NCI-H128 (cell line): Measurements from ENCODE around the gene POLR2A.
"Not testable (repeated sequence)": the region's sequence is repeated elsewhere in the genome, so short reads cannot be mapped to it uniquely, and the experiment has no call there.

Experiments used
- DNase-seq: peaks from one replicate; lab custom pipeline; 2025; ENCODE audit not compliant: unreplicated experiment; lab: John Stamatoyannopoulos, UW

Gene POLR2A

DNA sequence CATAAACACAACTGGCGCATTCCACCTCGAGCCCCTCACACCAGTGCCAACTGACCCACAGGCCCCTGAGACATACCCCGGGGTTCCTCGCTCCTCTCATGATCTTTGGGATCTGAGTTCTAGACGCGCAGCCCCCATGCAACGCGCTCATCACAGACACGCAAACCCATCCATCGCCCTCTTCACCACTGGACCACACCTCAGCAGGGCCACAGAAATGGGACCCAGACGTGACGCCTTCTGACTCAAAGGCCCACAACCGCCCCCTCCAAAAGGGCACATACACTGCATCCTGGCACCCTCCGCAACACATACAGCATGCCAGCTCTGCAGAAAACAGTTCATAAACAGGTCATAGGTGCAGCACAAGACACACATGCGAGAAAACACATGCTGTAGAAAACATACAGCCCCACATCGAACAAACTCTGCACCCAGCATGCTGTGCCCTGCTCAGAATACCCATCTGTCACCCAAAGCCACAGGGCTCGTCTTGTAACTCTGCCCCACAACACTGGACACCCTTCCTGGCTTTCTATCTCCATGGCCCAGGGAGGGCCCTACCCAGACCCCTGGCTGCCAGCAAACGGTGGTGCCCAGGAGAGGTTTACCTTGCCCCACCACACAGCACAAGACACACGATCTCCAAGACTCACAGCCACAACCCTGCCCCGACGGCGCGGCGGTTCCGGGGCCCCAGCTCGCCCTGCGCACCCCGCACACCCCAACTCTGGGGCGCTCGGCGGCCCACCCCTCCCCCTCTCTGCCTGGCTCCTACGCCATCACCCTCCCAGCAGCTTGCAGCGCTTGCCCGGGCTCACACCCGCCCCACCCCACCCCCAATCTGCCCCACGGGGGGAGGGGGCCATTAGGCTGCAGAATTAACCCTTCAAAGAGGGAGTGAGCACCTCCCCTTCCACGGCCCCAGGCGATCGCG lies 5.6 kb upstream of the POLR2A start:
- no peak for DNase-seq

- no peak for DNase-seq
Measured at GRCh38 chr17:7479213-7480088, 4.7 kb upstream of the POLR2A start, which contains the start of gene ZBTB4. TSS of gene ZBTB4 (minus strand) at chr17:7479631. CDS start at chr17:7466801, 12,830 bp downstream.

DNA sequence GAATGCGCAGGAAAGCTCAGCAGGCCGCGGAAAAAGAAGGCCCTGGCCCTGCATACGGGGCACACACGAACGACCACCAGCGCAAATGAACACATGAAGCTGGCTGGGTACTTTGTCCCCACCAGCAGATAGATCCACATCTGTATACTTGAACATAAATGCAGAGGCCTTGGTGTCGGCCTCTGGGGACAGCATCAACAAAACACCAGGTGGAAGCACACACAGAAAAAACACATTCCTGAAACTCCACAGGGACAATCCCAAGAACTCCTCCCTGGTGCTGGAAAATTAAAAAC lies 4.1 kb upstream of the POLR2A start:
- DNase-seq, result no peak

DNA sequence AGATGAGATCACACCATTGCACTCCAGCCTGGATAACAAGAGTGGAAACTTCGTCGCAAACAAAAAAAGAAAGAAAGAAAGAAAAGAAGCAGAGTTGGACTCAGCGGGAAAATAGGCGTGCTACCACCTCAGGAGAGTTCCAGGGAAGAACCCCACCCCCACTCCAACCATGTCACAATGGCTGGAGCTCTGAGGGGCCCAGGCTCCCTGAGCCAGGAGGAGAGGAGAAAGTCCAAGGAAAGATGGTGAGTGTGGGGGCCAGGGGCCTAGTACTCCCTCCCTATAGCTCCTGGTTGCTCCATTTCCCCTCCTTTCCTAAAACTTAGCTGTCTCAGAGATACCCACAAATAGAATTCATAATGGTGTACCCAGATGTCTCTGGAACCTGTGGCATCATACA lies 2.9 kb upstream of the POLR2A start, which contains the start of gene SLC35G6:
Gene SLC35G6, plus strand, starts transcription at position 172 of the 400 bp plus-strand sequence. Its CDS starts 71 bp downstream, at position 243.
- not testable (repeated sequence) for DNase-seq

GRCh38 chr17:7481842-7482741 lies 2.1 kb upstream of the POLR2A start:
- not testable (repeated sequence) for DNase-seq

DNA sequence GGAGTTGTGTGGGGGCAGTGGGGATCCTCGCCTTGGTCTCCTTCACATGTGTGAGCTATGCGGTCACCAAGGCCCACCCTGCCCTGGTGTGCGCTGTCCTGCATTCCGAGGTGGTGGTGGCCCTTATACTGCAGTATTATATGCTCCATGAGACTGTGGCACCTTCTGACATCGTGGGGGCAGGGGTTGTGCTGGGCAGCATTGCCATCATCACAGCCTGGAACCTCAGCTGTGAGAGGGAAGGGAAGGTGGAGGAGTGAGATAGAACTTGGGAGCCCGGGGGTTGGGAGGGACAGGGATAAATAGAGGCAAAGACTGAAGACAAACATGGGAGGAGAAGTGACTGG lies 1.5 kb upstream of the POLR2A start:
- DNase-seq, result not testable (repeated sequence)

GRCh38 chr17:7483255-7484066 lies 705 bp upstream of the POLR2A start:
- DNase-seq, result peak; percentile 62

DNA sequence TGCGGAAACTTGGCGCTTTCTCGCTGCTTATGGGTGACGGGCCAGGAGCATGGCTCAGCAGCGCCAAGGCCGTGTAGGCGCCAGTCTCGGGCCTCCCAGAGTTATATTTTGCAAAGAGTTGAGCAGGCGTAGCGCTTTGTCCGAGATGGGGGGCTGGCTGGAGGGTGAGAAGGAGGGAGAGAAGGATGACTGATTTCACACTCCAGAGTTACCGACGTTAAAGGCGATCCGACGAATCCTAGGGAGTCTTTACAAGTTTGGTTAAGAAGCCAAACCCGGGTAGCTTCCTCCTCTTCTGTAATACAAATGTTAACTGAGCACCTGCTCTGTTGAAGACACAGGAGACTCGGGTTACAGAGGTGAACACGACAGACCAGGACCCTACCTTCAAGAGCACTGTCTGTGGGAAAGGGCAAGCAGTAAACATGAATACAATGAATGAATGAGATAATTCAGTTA lies 782 bp downstream of the POLR2A start:
- DNase-seq, result no peak

GRCh38 chr17:7486181-7486580 lies 2.0 kb downstream of the POLR2A start:
- DNase-seq, result no peak

- no peak for DNase-seq
Measured at GRCh38 chr17:7490144-7490543, 6.0 kb downstream of the POLR2A start.

GRCh38 chr17:7491583-7491982 lies 7.4 kb downstream of the POLR2A start:
- no peak for DNase-seq

DNA sequence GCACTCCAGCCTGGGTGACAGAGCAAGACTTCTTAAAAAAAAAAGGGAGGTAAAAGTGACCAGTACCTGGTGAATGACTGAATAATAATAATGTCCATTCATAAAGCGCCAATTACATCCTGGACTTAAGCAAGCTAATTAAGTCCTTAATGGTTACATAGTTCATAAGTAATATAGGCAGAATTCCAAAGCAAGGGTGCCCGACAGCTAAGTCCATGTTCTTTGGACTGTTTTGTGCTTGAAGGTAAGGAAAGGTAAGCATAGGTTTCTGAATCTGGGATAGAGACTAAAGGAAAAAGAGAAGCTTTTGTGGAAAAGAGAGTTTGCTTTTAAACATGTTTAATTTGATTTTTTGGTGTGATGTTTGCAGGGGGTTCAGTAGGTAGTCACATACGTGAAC lies 9.8 kb downstream of the POLR2A start:
- no peak for DNase-seq

DNA sequence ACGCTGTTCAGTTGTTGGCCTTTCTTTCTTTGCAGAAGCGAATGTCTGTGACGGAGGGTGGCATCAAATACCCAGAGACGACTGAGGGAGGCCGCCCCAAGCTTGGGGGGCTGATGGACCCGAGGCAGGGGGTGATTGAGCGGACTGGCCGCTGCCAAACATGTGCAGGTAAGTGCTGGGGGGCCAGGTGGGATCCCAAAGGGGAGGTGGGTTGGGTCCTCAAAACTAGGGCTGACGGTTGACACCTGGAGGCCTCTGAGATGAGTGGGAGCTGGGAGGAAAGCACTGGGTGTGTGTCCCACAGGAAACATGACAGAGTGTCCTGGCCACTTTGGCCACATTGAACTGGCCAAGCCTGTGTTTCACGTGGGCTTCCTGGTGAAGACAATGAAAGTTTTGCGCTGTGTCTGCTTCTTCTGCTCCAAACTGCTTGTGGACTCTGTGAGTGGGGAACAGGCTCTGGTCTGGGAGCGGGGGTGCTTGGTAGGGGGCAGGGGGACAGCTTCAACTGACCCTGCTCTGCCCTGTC lies 11.8 kb downstream of the POLR2A start:
- no peak for DNase-seq

GRCh38 chr17:7496470-7497183 lies 12.5 kb downstream of the POLR2A start:
- no peak for DNase-seq

DNA sequence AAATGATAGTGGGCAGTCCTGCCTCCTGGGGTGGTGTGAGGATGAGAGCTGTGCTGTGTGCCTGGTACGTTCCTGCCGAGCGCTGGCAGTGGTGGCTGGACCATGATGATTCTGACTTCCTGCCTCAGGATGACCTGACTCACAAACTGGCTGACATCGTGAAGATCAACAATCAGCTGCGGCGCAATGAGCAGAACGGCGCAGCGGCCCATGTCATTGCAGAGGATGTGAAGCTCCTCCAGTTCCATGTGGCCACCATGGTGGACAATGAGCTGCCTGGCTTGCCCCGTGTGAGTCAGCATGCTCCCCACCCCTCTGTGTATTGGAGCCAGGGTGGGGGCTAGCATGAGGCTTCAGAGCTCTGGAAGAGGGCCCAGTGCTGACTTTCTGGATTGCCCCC lies 13.1 kb downstream of the POLR2A start:
- DNase-seq, result no peak

DNA sequence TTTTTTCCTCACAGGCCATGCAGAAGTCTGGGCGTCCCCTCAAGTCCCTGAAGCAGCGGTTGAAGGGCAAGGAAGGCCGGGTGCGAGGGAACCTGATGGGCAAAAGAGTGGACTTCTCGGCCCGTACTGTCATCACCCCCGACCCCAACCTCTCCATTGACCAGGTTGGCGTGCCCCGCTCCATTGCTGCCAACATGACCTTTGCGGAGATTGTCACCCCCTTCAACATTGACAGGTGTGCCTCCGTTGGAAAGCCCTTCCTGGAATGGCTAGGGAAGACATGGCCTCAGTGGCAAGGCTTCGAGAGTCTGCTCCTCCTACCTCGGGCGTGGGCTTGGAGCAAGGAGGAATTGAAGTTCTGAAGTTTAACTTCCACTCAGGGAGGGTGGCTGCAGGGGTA lies 13.5 kb downstream of the POLR2A start:
- DNase-seq, result no peak

DNA sequence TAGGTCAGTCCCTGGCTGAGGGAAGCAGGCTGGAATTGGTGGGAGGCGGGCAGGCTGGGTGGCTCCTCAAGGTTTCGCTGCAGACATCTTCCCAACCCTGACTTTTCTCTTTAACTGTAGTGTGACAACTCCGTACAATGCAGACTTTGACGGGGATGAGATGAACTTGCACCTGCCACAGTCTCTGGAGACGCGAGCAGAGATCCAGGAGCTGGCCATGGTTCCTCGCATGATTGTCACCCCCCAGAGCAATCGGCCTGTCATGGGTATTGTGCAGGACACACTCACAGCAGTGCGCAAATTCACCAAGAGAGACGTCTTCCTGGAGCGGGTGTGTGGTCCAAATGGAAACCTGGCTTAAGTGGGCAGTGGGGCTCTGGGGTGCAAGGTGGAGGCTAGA lies 15.0 kb downstream of the POLR2A start:
- DNase-seq, result no peak

GRCh38 chr17:7501729-7502128 lies 17.6 kb downstream of the POLR2A start:
- DNase-seq, result no peak
